Vagina (tissue), 2 donors: ENCODE data around the gene ADAMTSL5.

Experiments used
- CTCF ChIP-seq, 3 experiments: fragments of 450-650 bp in 2 of 3; fragments of 200-600 bp in 1 of 3; sonication (generic) in 1 of 3; IDR thresholded peaks; one replicate each; pipeline ENCODE4 v1.5.1; 2017 to 2019; ENCODE audit warnings: antibody characterized with exemption in 3 of 3, mild to moderate bottlenecking in 2 of 3, moderate library complexity in 2 of 3
- POLR2A ChIP-seq, 2 donors: fragments of 450-650 bp; IDR thresholded peaks; one replicate each; pipeline ENCODE4 v1.6.1; 2017; ENCODE audit warnings: antibody characterized with exemption in 2 of 2, mild to moderate bottlenecking in 2 of 2, moderate library complexity in 2 of 2
- POLR2AphosphoS5 ChIP-seq, 2 donors: sonication (generic); formaldehyde crosslinking; IDR thresholded peaks; one replicate each; pipeline ENCODE4 v1.9.0; 2017; ENCODE audit warnings: antibody characterized with exemption in 2 of 2, mild to moderate bottlenecking in 2 of 2, low read depth in 1 of 2; ENCODE audit not compliant: insufficient read depth in 1 of 2

GRCh38 chr19:1511318-1512317 lies 1.2 kb downstream of the ADAMTSL5 start:
- no peak for TF ChIP-seq CTCF (IDR thresholded peaks at IDR 0.05)
- no peak for TF ChIP-seq POLR2AphosphoS5 (IDR thresholded peaks at IDR 0.05; ENCODE audit: insufficient read depth in 1 of 2, low read depth in 1 of 2)
- TF ChIP-seq POLR2A (IDR thresholded peaks at IDR 0.05): no peak
